Activated CD8-positive, alpha-beta T cell treated with anti-CD3 and anti-CD28 coated beads for 36 hours (primary cell): Measurements from ENCODE around the gene BORCS5. TPM values are rescaled to one million over a fixed set of nuclear protein-coding genes. Genes with fewer than 3 reads are reported as not detected.

ENCODE experiments used
- ATAC-seq: fragments of 200-7000 bp; cut with Tn5 transposase; one replicate; pipeline ENCODE4 v1.10.0; 2021; ENCODE audit warnings: mild to moderate bottlenecking, moderate library complexity
- CTCF ChIA-PET: fragments of 350-600 bp; sonication (Branson Sonifier 250); formaldehyde crosslinking; loops from one replicate; lab custom pipeline; 2021; ENCODE audit warnings: antibody characterized with exemption; lab: Charles Lee
- POLR2A ChIA-PET: fragments of 350-600 bp; sonication (Branson Sonifier 250); formaldehyde crosslinking; loops from one replicate; lab custom pipeline; 2021; ENCODE audit warnings: antibody characterized with exemption; lab: Charles Lee
- DNase-seq: peaks from one replicate; pipeline ENCODE4 v3.0.0-alpha.2; 2020
- H3K27ac Mint-ChIP-seq: one replicate; pipeline ENCODE4 v1.8.0; 2021; ENCODE audit warnings: mild to moderate bottlenecking, mixed read lengths
- H3K27me3 Mint-ChIP-seq: one replicate; pipeline ENCODE4 v1.8.0; 2021; ENCODE audit warnings: mixed read lengths
- H3K36me3 Mint-ChIP-seq: one replicate; pipeline ENCODE4 v1.8.0; 2021; ENCODE audit warnings: low read depth, mixed read lengths
- H3K4me1 Mint-ChIP-seq: one replicate; pipeline ENCODE4 v1.8.0; 2021; ENCODE audit warnings: low read depth, mixed read lengths
- H3K4me3 Mint-ChIP-seq: one replicate; pipeline ENCODE4 v1.8.0; 2021; ENCODE audit warnings: mild to moderate bottlenecking, moderate library complexity, mixed read lengths
- H3K9me3 Mint-ChIP-seq: one replicate; pipeline ENCODE4 v1.8.0; 2021; ENCODE audit warnings: mixed read lengths
- intact Hi-C: fragments of 100-400 bp; cut with micrococcal nuclease; formaldehyde crosslinking; loops from one replicate; pipeline ENCODE4 v1.10.0; 2022
- total RNA-seq, 2 experiments: library from RNA; stranded (reverse); gene quantifications; one replicate each; pipeline ENCODE4 v1.2.3, GENCODE V29; 2021
- TF ChIP-seq, protein P1 (sequence below): fragments of 200-600 bp; IDR thresholded peaks from one replicate; pipeline ENCODE4 v1.8.0; 2022; ENCODE audit warnings: antibody characterized with exemption, mild to moderate bottlenecking

Gene BORCS5
- total RNA-seq, 2 experiments from 2014 or later: 31.5 to 32.9 TPM

GRCh38 chr12:12333407-12334366 lies 23.2 kb upstream of the BORCS5 start:
- peaks cover 19% of the 10 kb centered on the region for H3K4me1 Mint-ChIP-seq
- TF ChIP-seq, protein P1, sequence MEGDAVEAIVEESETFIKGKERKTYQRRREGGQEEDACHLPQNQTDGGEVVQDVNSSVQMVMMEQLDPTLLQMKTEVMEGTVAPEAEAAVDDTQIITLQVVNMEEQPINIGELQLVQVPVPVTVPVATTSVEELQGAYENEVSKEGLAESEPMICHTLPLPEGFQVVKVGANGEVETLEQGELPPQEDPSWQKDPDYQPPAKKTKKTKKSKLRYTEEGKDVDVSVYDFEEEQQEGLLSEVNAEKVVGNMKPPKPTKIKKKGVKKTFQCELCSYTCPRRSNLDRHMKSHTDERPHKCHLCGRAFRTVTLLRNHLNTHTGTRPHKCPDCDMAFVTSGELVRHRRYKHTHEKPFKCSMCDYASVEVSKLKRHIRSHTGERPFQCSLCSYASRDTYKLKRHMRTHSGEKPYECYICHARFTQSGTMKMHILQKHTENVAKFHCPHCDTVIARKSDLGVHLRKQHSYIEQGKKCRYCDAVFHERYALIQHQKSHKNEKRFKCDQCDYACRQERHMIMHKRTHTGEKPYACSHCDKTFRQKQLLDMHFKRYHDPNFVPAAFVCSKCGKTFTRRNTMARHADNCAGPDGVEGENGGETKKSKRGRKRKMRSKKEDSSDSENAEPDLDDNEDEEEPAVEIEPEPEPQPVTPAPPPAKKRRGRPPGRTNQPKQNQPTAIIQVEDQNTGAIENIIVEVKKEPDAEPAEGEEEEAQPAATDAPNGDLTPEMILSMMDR: no peak
- no peak for ATAC-seq
- no peaks in the 10 kb centered on the region for H3K27me3 Mint-ChIP-seq
- H3K9me3 Mint-ChIP-seq: no peaks in the 10 kb centered on the region
- intact Hi-C loops: loop anchor here (5.0 to 10.0 kb wide), 2 partner anchors 251 to 759 kb away; no protein-coding TSS in a partner anchor
- H3K4me3 Mint-ChIP-seq: no peak overlapping the region
- ChIA-PET CTCF (interaction anchor here (0.6 to 9.4 kb wide), 15 partner anchors 8 to 778 kb away, joined by 3 to 82 read pairs (median 4); partner anchors contain the start of genes BCL2L14, BORCS5 and MANSC1), POLR2A (interaction anchor here (1.9 kb wide), 1 partner anchor 23 kb away, joined by 7 read pairs; the partner anchor contains the start of gene BORCS5)
- no peak for DNase-seq
- no peak overlapping the region for H3K27ac Mint-ChIP-seq
- H3K36me3 Mint-ChIP-seq: no peaks in the 10 kb centered on the region

- ATAC-seq (peak; percentile 90), DNase-seq (peak; percentile 77)
- H3K4me1 Mint-ChIP-seq: peaks cover 21% of the 10 kb centered on the region
- H3K36me3 Mint-ChIP-seq: no peaks in the 10 kb centered on the region
- H3K27me3 Mint-ChIP-seq: no peaks in the 10 kb centered on the region
- POLR2A ChIA-PET: interaction anchor here (1.9 kb wide), 1 partner anchor 22 kb away, joined by 7 read pairs; the partner anchor contains the start of gene BORCS5
- CTCF ChIA-PET: interaction anchor here (0.5 to 9.4 kb wide), 14 partner anchors 9 to 791 kb away, joined by 3 to 82 read pairs (median 6); partner anchors contain the start of genes BCL2L14, BORCS5 and MANSC1
- TF ChIP-seq, protein P1: peak; percentile 93
- H3K4me3 Mint-ChIP-seq: no peak overlapping the region
- no peak overlapping the region for H3K27ac Mint-ChIP-seq
- intact Hi-C loops: loop anchor here (5.0 to 10.0 kb wide), 2 partner anchors 252 to 760 kb away; no protein-coding TSS in a partner anchor
- no peaks in the 10 kb centered on the region for H3K9me3 Mint-ChIP-seq
Observed at GRCh38 chr12:12334367-12335040, 22.4 kb upstream of the BORCS5 start.

DNA sequence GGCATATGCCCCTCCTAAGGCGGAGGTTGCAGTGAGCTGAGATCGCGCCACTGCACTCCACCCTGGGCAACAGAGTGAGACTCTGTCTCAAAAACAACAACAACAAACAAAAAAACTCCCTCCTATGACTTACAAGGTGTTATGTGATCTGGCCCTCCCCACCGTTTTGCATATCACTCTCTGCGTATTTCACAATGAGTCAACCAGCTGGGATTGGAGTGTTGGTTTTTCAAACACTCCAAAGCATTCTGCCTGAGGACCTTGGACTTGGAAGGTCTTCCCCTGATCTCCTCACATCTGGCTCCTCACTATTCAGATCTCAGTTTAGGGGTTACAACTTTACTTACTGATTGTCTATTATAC lies 20.8 kb upstream of the BORCS5 start:
- Mint-ChIP-seq H3K36me3 (no peaks in the 10 kb centered on the region), H3K4me3 (no peak overlapping the region), H3K9me3 (no peaks in the 10 kb centered on the region), H3K27ac (no peak overlapping the region), H3K27me3 (no peaks in the 10 kb centered on the region), H3K4me1 (peaks cover 21% of the 10 kb centered on the region)
- CTCF ChIA-PET: interaction anchor here (1.2 to 7.1 kb wide), 6 partner anchors 8 to 303 kb away, joined by 4 to 82 read pairs (median 8); partner anchors contain the start of genes BORCS5 and MANSC1
- ATAC-seq: no peak
- intact Hi-C loops: loop anchor here (10.0 kb wide), 1 partner anchor 761 kb away; no protein-coding TSS in a partner anchor
- POLR2A ChIA-PET: no interaction called here
- no peak for DNase-seq
- TF ChIP-seq, protein P1: no peak

DNA sequence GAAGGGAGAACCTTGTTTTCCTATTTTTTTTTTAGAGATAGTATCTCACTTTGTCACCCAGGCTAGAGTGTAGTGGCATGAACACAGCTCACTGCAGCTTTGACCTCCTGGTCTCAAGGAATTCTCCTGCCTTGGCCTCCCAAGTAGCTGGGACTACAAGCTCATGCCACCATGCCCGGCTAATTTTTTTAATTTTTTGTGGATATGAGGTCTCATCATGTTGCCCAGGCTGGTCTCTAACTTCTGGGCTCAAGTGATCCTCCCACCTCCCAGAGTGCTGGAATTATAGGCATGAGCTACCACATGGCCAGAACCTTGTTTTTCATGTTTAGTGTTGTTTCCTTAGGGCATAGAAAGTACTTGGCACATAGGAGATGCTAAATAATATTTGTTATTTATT lies 20.4 kb upstream of the BORCS5 start:
- POLR2A ChIA-PET: no interaction called here
- H3K4me3 Mint-ChIP-seq: no peak overlapping the region

More for the DNA sequence above, 20.4 kb upstream of the BORCS5 start:
- H3K9me3 Mint-ChIP-seq: no peaks in the 10 kb centered on the region
- intact Hi-C loops: loop anchor here (10.0 kb wide), 1 partner anchor 762 kb away; no protein-coding TSS in a partner anchor
- H3K27me3 Mint-ChIP-seq: no peaks in the 10 kb centered on the region
- CTCF ChIA-PET: interaction anchor here (1.2 to 7.1 kb wide), 5 partner anchors 9 to 303 kb away, joined by 4 to 82 read pairs (median 9); partner anchors contain the start of gene MANSC1
- DNase-seq: no peak
- no peak overlapping the region for H3K27ac Mint-ChIP-seq
- TF ChIP-seq, protein P1: no peak
- H3K4me1 Mint-ChIP-seq: peaks cover 21% of the 10 kb centered on the region
- no peaks in the 10 kb centered on the region for H3K36me3 Mint-ChIP-seq
- no peak for ATAC-seq
